AG09319 (cell line): ENCODE data around the gene HTR3D.

Experiments
- DNase-seq: peaks from one replicate; pipeline ENCODE4 v3.0.0-alpha.2; 2010; ENCODE audit warnings: low read depth; ENCODE audit errors: extremely low read depth
- CTCF ChIP-seq: IDR thresholded peaks from 2 replicates; pipeline ENCODE4 v1.5.1; 2011; ENCODE audit warnings: low read depth, mild to moderate bottlenecking, inconsistent platforms, low read length, moderate library complexity

The HTR3D gene

GRCh38 chr3:184008161-184008560, 23.4 kb upstream of the HTR3D start:
- no peak for DNase-seq
- no peak for TF ChIP-seq CTCF

GRCh38 chr3:184011230-184011876, 20.2 kb upstream of the HTR3D start:
- DNase-seq: no peak

GRCh38 chr3:184011937-184012889, 19.3 kb upstream of the HTR3D start:
- no peak for DNase-seq
- no peak for TF ChIP-seq CTCF

More at GRCh38 chr3:184011230-184011876, 20.2 kb upstream of the HTR3D start:
- TF ChIP-seq CTCF: no peak

GRCh38 chr3:184015381-184016019, 16.0 kb upstream of the HTR3D start:
- DNase-seq: no peak
- TF ChIP-seq CTCF: no peak

- DNase-seq: no peak
- no peak for TF ChIP-seq CTCF
Observed at GRCh38 chr3:184016169-184016570, 15.4 kb upstream of the HTR3D start.

GRCh38 chr3:184016811-184017671, 14.5 kb upstream of the HTR3D start:
- no peak for DNase-seq
- peak; percentile 36 for TF ChIP-seq CTCF
